Right lobe of liver (tissue), 6 donors: ENCODE measurements around the gene TTLL12. TPM values are rescaled to one million over a fixed set of nuclear protein-coding genes. Genes with fewer than 3 reads are reported as not detected.

Source experiments
- ATAC-seq, 4 donors: fragments of 200-7000 bp; cut with Tn5 transposase; one replicate each; pipeline ENCODE4 v1.9.1; 2020; ENCODE audit warnings: mild to moderate bottlenecking in 4 of 4, moderate library complexity in 4 of 4
- DNase-seq, 3 donors: peaks; one replicate each; pipeline ENCODE4 v3.0.0-alpha.2; 2020
- H3K27ac ChIP-seq, 3 donors: fragments of 200-600 bp; one replicate each; pipeline ENCODE4 v1.8.0; 2022
- H3K27me3 ChIP-seq, 2 donors: fragments of 200-600 bp; one replicate each; pipeline ENCODE4 v1.8.0; 2022
- H3K36me3 ChIP-seq, 4 donors: fragments of 200-600 bp; sonication (generic) in 1 of 4; one replicate each; pipeline versions ENCODE4 v1.5.1 to v1.8.0; 2017 to 2022; ENCODE audit warnings: control low read depth in 1 of 4
- H3K4me1 ChIP-seq, 4 donors: fragments of 200-600 bp; sonication (generic) in 1 of 4; one replicate each; pipeline versions ENCODE4 v1.5.1 to v1.8.0; 2017 to 2022; ENCODE audit warnings: control low read depth in 1 of 4
- H3K4me3 ChIP-seq, 3 donors: fragments of 200-600 bp; one replicate each; pipeline ENCODE4 v1.8.0; 2022
- H3K9me3 ChIP-seq, 4 donors: fragments of 200-600 bp; sonication (generic) in 1 of 4; one replicate each; pipeline versions ENCODE4 v1.5.1 to v1.8.0; 2017 to 2022; ENCODE audit warnings: control low read depth in 1 of 4
- POLR2A ChIP-seq: fragments of 450-650 bp; IDR thresholded peaks from one replicate; pipeline ENCODE4 v1.6.1; 2017; ENCODE audit warnings: antibody characterized with exemption, mild to moderate bottlenecking
- WGBS: methylation state at CpG from one replicate; pipeline ENCODE4 v1.1.6; 2018; ENCODE audit warnings: low coverage, low lambda C conversion rate; ENCODE audit not compliant: insufficient coverage; ENCODE audit errors: missing lambda C conversion rate; 5-methylcytosine and 5-hydroxymethylcytosine counted together
- intact Hi-C, 2 donors: fragments of 100-400 bp; cut with DNase I; formaldehyde crosslinking; loops; one replicate each; pipeline versions ENCODE4 v1.11.2 to v1.14.1; 2022
- total RNA-seq, 6 experiments: library from RNA; depleted of rRNA in 2 of 6; stranded (reverse); fragments of >200 nt in 2 of 6; fragmentation: NEBNext Ultra II Directional in 3 of 6; extraction: Animal tissue kit (Norgen Biotek cat#: 25700) in 3 of 6; gene quantifications; one replicate each; pipeline versions ENCODE4 v1.1.0 to v1.2.4, GENCODE V29; 2016 to 2023
- TF ChIP-seq, protein P1 (sequence below), 4 donors: fragments of 200-600 bp in 3 of 4; fragments of 450-650 bp in 1 of 4; IDR thresholded peaks; one replicate each; pipeline versions ENCODE4 v1.5.1 to v1.8.0; 2016 to 2022; ENCODE audit warnings: antibody characterized with exemption in 4 of 4, mild to moderate bottlenecking in 2 of 4
- donor health status: DM: no; HTN: yes; CAD: no.
- donor health status: DM: no; HTN: no; CAD: no.
- donor health status: DM: no; HTN: no; CAD: no.
- donor health status: DM: no; HTN: yes; CAD: no.
- donor health status: DM: no; HTN: yes; CAD: no.

Gene TTLL12
- total RNA-seq, 6 experiments from 2014 or later = 18.6 to 43.5 (median 24.4) TPM

DNA sequence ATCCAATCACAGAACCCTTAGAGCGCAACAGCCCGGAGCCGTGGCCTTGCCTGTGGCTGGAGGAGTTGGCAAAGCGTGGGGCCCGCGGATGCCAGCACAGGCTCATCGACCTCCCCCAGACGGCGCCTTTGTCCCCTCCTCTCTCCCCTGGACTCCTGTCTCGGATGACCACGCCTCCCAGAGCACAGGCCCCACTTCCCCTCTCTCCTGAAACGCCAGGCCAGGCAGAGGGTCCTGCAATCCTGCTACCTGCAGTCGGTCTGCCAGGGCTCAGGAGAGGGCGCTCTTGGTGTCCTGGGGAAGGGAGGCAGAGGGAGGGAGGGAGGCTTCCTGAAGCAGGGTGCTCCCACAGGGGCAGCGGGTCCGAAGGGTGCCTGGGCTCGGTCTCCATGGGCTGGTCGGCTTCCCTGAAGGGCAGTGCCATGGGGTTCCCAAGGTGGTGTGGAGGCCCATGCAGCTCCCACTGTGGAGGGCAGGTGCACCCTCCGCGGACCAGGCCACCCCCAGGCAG is 16.6 kb upstream of the TTLL12 start:
- H3K27ac ChIP-seq = no peak overlapping the region
- 95% methylated on average over 4 of the region's 20 CpGs for WGBS
- DNase-seq = no peak
- H3K27me3 ChIP-seq = no peaks in the 10 kb centered on the region
- H3K9me3 ChIP-seq = no peaks in the 10 kb centered on the region
- no peak for ATAC-seq
- no peaks in the 10 kb centered on the region for H3K4me1 ChIP-seq
- H3K36me3 ChIP-seq = no peaks in the 10 kb centered on the region
- intact Hi-C loops = no loop called here
- TF ChIP-seq POLR2A = no peak
- TF ChIP-seq, protein P1, sequence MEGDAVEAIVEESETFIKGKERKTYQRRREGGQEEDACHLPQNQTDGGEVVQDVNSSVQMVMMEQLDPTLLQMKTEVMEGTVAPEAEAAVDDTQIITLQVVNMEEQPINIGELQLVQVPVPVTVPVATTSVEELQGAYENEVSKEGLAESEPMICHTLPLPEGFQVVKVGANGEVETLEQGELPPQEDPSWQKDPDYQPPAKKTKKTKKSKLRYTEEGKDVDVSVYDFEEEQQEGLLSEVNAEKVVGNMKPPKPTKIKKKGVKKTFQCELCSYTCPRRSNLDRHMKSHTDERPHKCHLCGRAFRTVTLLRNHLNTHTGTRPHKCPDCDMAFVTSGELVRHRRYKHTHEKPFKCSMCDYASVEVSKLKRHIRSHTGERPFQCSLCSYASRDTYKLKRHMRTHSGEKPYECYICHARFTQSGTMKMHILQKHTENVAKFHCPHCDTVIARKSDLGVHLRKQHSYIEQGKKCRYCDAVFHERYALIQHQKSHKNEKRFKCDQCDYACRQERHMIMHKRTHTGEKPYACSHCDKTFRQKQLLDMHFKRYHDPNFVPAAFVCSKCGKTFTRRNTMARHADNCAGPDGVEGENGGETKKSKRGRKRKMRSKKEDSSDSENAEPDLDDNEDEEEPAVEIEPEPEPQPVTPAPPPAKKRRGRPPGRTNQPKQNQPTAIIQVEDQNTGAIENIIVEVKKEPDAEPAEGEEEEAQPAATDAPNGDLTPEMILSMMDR (IDR thresholded peaks at IDR 0.05) = no peak
- H3K4me3 ChIP-seq = no peak overlapping the region

DNA sequence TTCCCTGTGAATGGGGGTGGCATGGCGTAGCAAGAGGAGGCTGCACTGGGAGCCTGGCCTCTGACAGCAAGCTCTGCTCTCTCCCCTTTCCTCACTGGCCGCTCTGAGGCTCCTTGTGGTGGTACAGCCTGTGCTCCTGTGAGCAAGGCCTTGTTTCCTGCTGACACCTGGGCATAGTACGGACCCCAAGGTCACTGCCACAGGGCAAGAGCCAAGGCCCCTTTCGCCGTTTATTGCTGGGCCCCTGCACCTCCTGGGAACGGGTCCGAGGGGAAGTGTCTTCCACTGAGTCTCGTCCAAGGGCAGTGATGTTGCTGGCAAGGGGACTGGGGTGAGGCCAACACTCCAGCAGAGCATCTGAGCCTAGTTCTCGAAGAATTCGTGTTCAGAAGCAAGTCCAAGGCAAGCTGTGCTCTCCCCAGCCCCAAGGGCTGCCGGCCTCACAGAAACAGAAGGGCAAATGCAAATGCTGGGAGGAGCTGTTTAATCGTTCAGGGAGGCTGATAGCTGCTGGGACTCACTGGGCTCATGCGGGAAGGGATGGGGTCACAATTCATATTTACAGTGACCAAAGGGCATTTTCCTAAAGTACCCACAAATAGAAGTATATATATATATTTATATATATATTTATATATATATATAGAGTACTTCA is 15.9 kb upstream of the TTLL12 start:
- 80% methylated on average over 10 of the region's 13 CpGs for WGBS
- TF ChIP-seq POLR2A = no peak
- TF ChIP-seq, protein P1 (IDR thresholded peaks at IDR 0.05) = no peak
- Histone ChIP-seq H3K27me3 (no peaks in the 10 kb centered on the region), H3K4me3 (no peak overlapping the region), H3K27ac (no peak overlapping the region), H3K9me3 (no peaks in the 10 kb centered on the region), H3K4me1 (no peaks in the 10 kb centered on the region), H3K36me3 (no peaks in the 10 kb centered on the region)
- ATAC-seq (no peak), DNase-seq (no peak)
- intact Hi-C loops = no loop called here

DNA sequence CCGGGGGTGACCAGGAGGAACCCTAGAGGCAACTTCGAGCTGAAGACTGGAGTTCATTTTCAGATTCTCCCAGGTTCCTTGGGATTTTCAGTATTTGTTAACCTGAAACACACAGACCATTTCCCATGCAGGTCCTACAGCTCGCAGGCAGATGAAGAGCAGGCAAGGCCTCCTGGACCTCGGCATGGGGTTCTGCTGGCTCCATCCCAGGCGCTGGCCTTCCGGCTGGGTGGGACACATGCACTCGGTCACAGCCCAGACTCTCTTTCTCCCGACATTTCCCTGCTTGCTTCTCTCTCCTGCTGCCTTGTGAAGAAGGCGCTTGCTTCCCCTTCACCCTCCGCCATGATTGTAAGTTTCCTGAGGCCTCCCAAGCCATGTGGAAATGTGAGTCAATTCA is 15.4 kb upstream of the TTLL12 start:
- Histone ChIP-seq H3K27me3 (no peaks in the 10 kb centered on the region), H3K9me3 (no peaks in the 10 kb centered on the region), H3K36me3 (no peaks in the 10 kb centered on the region), H3K27ac (no peak overlapping the region), H3K4me3 (no peak overlapping the region), H3K4me1 (no peaks in the 10 kb centered on the region)
- intact Hi-C loops = no loop called here
- 87% methylated on average over 7 of the region's 10 CpGs for WGBS
- TF ChIP-seq POLR2A = no peak
- TF ChIP-seq, protein P1 (IDR thresholded peaks at IDR 0.05) = no peak
- DNase-seq (no peak), ATAC-seq (no peak)

DNA sequence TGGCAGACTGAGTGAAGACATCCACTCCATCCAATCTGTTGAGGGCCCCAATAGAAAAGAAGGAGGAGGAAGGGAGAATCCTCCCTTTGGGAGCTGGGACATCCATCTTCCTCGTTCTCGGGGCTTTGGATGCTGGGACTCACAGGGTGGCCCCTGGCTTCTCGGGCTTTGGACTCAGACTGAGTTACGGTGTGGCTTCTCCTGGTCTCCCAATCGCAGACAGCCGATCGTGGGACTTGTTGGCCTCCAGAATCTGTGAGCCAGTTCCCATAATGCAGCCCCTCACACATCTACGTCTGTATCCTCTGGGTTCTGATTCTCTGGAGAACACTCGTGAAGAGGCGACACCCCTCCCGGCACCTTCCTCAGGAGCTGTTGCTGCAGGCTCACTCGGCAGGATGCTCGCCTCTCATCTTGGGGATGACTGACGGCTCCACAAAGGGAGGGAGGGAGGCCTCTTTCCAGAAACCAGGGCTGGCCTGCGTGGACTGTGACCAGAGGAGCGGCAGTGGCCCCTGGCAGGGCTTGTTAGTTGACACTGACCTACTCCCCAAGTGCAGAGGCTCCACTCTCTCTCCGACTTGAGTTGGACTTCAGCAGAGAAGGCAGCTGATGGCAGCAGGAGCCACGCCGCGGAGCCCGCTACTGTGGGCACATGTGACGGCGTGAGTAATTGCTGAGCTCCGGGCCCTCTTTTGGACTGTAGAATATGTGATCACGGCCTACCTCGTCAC is 14.7 kb upstream of the TTLL12 start:
- 94% methylated on average over 12 of the region's 26 CpGs for WGBS
- no peaks in the 10 kb centered on the region for H3K9me3 ChIP-seq
- TF ChIP-seq, protein P1 (IDR thresholded peaks at IDR 0.05) = no peak
- no peak for TF ChIP-seq POLR2A
- H3K27me3 ChIP-seq = no peaks in the 10 kb centered on the region
- H3K36me3 ChIP-seq = no peaks in the 10 kb centered on the region
- H3K4me3 ChIP-seq = no peak overlapping the region
- H3K27ac ChIP-seq = no peak overlapping the region
- intact Hi-C loops = no loop called here
- no peak for ATAC-seq
- H3K4me1 ChIP-seq = no peaks in the 10 kb centered on the region
- DNase-seq = no peak
